IPS-NIHi11 (cell line): ENCODE results near the gene KLHL21.
"Not testable (repeated sequence)": the region's sequence is repeated elsewhere in the genome, so short reads cannot be mapped to it uniquely, and the experiment has no call there.

Experiments
- DNase-seq: peaks from one replicate; pipeline ENCODE4 v3.0.0; 2012; ENCODE audit warnings: mixed read lengths, low spot score

The KLHL21 gene

GRCh38 chr1:6624710-6625583, 22.3 kb upstream of the KLHL21 start, which contains the start of gene THAP3:
Gene THAP3, plus strand, starts transcription at chr1:6624868. Its CDS starts 351 bp downstream, at chr1:6625219.
- peak; percentile 97 for DNase-seq

DNA sequence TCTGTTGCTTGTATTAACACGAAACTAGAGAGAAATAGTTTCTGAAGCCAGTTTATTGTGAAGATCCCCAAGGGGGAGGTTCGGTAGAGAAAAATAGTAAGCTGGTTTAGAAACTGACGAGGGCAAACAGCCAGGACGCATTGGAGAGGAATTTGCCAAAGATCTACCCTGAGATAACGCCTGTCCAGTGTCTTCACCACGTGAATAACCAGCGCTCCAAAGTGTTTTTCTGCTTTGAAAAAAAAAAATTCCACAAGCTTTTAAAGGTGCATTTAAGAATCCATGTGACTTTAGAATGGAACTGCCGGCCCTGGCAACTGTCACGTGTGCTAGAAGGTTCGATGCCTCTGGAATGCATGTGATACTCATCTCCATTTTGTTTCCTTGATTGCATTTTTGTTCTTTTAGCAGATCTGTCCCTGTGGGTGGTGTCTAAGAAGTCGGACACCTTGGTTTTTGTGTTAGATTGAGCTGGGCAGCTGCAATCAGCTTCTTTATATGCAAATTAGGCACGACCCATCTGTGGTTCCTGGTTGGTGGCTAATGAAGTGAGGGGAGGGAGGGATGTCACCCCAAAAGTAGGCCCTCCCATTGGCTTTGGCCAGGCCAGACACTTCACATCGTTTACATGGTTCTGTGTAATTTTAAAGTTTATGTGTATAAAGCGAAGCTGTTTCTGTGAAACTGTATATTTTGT, 20.7 kb upstream of the KLHL21 start:
- DNase-seq, result no peak

DNA sequence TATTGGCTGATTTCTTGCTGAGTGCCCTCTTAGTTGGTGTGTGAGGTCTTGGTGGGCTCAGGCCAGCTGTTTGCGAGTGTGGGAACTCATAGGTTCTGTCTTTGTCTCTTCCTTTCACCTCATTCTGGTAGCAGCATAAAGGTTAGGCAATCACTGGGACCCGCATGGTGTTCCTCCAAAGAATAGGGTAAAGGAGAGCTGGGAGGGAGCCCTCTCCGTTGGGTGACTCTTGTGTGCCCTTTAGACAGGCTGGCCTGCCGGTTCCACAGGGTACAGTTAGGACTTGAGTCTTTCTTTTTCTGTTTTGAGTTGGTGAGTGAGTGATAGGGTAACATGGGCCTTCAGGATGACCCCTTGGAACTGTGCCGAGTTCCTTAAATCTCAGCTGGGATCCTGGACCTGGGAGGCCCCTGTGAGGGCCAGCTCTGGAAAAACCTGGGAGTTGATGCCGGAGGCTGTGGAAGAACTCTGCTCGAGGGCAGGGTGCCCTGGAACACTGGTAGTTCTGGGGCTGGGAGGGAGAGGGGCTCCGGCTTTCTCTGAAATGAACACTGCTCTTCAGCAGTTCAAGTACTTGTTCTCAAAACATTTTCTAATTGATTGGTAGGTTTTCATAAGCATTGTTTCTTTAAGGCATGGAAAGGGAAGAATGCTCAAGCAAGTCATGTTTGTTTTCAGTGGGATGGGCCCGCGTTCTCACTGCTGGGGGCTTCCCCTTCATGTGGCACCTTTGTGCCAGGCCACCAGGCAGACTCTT, 19.9 kb upstream of the KLHL21 start:
- DNase-seq, result no peak

DNA sequence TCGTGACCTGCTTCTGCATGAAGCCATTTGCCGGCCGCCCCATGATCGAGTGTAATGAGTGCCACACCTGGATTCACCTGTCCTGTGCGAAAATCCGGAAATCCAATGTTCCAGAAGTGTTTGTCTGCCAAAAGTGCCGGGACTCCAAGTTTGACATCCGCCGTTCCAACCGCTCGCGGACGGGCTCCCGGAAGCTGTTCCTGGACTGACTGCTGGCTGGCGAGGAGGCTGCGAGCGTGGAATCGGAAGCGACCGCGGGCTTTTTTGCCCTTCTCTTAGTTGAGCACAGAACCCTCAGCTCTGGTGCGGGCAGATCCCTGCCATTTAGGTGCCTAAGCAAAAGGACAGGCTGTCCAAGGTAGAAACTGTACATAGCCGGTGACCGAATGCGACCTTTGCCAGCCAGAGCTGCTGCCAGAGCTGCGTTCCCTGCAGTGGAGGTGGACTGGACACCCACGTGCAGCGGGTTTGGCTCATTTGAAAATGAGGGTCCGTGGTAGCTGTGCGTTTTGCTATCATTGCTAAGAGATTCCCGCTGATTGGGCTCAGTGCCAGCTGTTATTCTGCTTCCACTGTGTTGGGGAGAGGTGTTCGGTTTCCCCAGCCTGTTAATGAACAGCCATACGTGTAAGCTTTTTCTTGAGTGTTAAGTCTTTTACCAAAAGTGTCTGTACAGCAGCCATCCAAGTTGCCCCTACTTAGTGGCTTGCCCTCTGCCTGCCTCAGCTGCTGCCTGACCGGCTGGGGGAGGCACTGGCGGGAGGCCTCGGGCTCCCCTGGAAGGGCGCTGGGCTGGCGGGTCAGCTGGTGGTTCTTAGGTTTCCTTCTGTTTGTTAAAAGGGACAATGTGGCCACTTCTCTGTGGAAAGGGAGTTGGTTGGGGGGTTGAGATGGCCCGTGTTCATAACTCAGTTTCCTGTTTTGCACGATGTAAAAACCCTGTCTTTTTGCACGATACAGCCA, 19.0 kb upstream of the KLHL21 start:
- DNase-seq, result no peak

- DNase-seq, result no peak
Observed at GRCh38 chr1:6619045-6619444, 16.4 kb upstream of the KLHL21 start.

DNA sequence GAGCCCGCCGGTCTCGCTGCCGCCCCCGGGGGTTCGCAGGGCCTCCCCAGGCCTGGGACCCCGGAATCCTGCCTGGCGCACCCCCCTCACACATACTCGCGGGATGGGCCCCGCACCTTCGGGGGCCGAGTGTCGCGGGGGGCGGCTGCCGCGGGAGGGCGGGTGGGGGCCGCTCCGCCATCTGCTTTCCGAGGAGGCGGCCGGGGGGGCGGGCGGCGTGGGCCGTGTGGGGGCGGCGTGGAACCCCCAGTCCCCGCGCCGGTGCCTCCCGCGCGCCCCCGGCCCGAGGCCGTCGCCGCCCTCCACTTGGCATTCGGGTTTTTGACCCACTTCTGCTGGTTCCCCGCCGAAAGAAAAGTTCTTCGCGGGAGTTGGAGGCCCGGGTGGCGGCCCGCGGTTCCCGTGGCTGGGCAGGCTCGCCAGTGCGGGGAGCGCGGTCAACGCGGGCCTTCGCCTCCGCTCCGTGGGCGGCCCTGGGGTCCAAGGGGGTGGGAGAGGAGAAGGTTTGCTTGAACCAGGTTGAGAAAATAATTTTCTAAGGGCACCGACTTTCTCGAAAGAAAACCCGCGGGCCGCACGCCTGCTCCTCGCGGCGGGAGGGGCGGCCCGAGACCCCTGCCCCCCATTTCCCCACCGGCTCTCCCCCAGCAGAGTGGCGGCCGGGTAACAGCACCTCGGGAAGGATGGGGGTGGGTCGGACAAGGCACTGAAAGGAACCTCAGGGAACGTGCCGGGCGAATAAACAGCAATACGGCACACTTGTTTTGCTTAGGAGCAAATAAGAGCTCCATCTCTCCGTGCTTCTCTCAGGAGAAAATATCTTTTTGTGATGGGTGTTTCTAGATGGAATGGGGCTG, 12.5 kb upstream of the KLHL21 start:
- no peak for DNase-seq

DNA sequence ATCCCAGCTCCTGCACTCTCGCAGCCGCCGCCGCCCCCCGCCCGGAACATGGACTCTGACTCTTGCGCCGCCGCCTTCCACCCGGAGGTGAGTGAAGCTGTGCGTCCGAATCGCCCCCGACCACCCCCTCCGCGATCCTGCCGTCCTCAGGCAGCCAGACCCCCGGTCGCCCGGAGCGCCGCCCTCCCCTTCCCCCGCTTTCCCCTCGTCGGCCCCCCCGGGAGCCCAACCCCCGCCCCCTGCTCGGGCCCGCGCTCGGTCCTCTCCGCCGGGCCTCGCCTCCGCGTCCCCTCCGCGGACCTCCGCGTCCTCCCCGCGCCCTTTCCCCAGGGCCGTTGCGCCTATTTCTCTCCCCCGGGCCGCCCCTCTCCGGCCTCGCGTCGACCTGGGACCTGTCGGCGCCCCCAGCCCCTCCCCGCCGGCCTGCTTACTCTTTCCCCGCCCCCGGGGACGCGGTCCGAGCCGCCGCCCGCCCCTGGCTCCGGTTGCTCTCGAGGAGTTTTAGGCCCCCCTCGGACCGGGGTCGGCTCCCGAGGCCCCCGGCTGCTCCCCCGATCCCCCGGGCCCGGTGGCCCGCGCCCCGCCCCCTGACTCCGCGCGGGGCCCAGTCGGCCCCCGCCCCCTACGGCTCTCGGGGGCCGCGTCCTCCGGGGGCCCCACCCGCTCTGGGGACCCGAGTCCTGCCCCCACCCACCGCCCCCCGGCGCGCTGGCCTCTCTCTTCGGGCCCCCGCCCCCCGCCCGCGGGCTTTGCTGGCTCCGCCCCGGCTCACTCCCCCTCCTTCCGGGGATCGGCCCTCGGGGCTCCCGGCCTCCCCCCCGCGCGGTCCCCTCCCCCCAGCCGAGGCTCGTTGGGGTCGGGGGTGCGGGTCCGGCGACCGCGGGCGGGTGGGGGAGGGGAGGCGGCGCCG, 11.6 kb upstream of the KLHL21 start:
- peak; percentile 91 for DNase-seq

- peak; percentile 98 for DNase-seq
Observed at GRCh38 chr1:6613361-6614018, 10.8 kb upstream of the KLHL21 start, which contains the start of gene PHF13. Gene PHF13, plus strand, starts transcription at chr1:6613731. Its CDS starts 336 bp downstream, at chr1:6614067.

- DNase-seq, result no peak
Observed at GRCh38 chr1:6612641-6613360, 10.1 kb upstream of the KLHL21 start.

GRCh38 chr1:6603915-6604558, 1.4 kb upstream of the KLHL21 start:
- DNase-seq, result no peak

DNA sequence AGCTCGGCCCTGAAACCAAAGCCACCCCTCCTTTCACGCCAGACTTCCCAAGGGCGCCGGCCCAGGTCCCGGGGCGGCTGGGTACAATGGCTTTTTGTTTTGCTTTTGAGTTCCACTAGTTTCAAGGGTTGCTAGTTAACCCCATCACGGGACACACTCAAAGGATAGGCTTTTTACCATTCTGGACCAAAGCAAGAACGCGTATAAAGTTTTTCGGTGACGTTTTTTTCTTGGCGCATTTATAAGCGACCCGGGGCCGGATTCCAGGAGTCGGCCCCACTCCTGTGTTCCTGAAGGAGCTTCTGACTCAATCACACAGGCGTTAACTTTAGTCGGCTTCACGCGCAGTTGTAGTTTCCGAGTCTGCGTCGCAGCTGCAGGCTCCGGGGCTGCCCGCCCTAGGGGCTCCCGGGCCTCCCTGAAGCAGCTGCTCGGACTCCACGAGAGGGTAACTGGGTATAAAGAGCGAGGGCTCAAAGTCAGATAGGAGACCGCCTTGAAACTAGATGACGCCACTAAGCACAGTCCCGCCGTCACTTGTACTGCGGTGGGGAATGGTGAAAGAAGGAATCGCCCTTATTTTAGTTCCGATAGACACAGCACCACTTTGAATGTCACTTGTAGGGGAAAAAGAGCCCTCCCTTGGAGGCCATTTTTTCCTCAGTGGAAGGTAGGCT, 707 bp upstream of the KLHL21 start:
- DNase-seq, result no peak

- DNase-seq, result peak; percentile 66
Observed at GRCh38 chr1:6601923-6602668, 573 bp downstream of the KLHL21 start.

- DNase-seq, result peak; percentile 50
Observed at GRCh38 chr1:6601049-6601922, 1.4 kb downstream of the KLHL21 start.

GRCh38 chr1:6600410-6601048, 2.1 kb downstream of the KLHL21 start:
- no peak for DNase-seq

- DNase-seq, result not testable (repeated sequence)
Observed at GRCh38 chr1:6599991-6600390, 2.7 kb downstream of the KLHL21 start.
